SK-N-MC (cell line): ENCODE measurements around the gene TMEM131.

Experiments
- DNase-seq: peaks from one replicate; pipeline ENCODE4 v3.0.0-alpha.2; 2011; ENCODE audit warnings: low read depth, low spot score
- H3K27ac ChIP-seq: fragments of 200-600 bp; sonication (generic); 2 replicates; pipeline ENCODE4 v1.5.1; 2016; ENCODE audit warnings: mixed run types
- H3K36me3 ChIP-seq: fragments of 200-600 bp; sonication (generic); 2 replicates; pipeline ENCODE4 v1.6.1; 2017; ENCODE audit warnings: antibody characterized with exemption, low read length, mixed read lengths; ENCODE audit not compliant: insufficient read depth
- H3K4me3 ChIP-seq: fragments of 200-600 bp; sonication (generic); 2 replicates; pipeline ENCODE4 v1.5.1; 2016
- H3K9ac ChIP-seq: fragments of 200-600 bp; sonication (generic); 2 replicates; pipeline ENCODE4 v1.8.0; 2017; ENCODE audit warnings: mixed run types, mixed read lengths; ENCODE audit not compliant: insufficient read length
- H3K9me3 ChIP-seq: fragments of 200-600 bp; sonication (generic); 2 replicates; pipeline ENCODE4 v1.6.1; 2017; ENCODE audit warnings: low read depth, mild to moderate bottlenecking, antibody characterized with exemption, low read length, moderate library complexity, mixed read lengths
- EZH2 ChIP-seq: fragments of 200-600 bp; sonication (generic); IDR thresholded peaks from one replicate; pipeline ENCODE4 v1.6.1; 2017; ENCODE audit warnings: antibody characterized with exemption
- FOXP2 ChIP-seq: optimal IDR thresholded peaks from 2 replicates; pipeline ENCODE3; 2011; ENCODE audit warnings: mild to moderate bottlenecking, moderate library complexity; ENCODE audit not compliant: insufficient read depth; ENCODE audit errors: extremely low read length, control extremely low read depth
- POLR2AphosphoS5 ChIP-seq: IDR thresholded peaks from 2 replicates; pipeline ENCODE4 v1.6.1; 2012; ENCODE audit warnings: mild to moderate bottlenecking, low read depth, low read length, borderline replicate concordance

TMEM131 gene

GRCh38 chr2:97707362-97708047 lies 288.2 kb downstream of the TMEM131 start:
- no peak overlapping the region for H3K9ac ChIP-seq
- TF ChIP-seq FOXP2 (no peak), POLR2AphosphoS5 (no peak), EZH2 (no peak)

DNA sequence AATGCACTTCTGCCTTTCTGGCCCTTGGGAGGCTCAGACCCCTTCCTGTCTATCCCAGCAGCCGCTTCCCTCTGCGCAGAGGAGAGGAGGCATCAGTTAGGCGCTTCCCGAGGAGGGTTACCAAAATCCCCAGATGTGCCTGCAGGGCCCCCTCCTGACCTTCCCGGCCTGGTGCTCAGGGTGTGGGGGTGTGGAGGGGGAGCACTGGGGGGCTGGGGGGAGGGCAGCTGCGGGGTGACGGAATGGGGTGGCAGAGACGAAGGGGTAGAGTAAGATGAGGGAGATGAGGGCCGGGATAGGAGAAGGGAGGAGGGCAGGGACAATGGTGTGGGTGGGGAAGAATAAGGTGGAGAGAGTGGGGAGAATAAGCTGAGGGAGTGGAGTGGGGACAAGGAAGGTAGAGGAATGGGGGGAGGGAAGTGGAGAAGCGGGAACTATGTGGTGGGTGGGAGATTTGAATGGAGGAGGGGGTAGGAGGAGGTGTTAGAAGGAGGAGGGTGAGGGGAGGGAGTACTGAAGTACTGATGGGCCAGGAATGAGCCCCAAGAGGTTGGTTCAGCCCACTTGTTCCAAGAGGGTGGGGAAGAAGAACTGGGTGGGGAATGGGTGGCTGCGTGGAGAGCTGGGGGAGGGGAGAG lies 288.9 kb downstream of the TMEM131 start:
- Histone ChIP-seq H3K27ac (no peak overlapping the region), H3K36me3 (no peaks in the 10 kb centered on the region), H3K4me3 (no peak overlapping the region), H3K9ac (no peak overlapping the region), H3K9me3 (no peaks in the 10 kb centered on the region)
- TF ChIP-seq POLR2AphosphoS5 (no peak), FOXP2 (no peak), EZH2 (no peak)
- no peak for DNase-seq

More at GRCh38 chr2:97707362-97708047, 288.2 kb downstream of the TMEM131 start:
- no peaks in the 10 kb centered on the region for H3K36me3 ChIP-seq
- H3K4me3 ChIP-seq = no peak overlapping the region
- H3K27ac ChIP-seq = no peak overlapping the region
- no peaks in the 10 kb centered on the region for H3K9me3 ChIP-seq
- no peak for DNase-seq
